GM18907 (cell line): Measurements from ENCODE around the gene RER1.
A peak's percentile ranks its signal among the peaks of the same experiment; 100 is the strongest.

ENCODE experiments used
- ATAC-seq: cut with Tn5 transposase; IDR thresholded peaks from one replicate; pipeline ENCODE4 v1.9.1; 2021; ENCODE audit warnings: mild to moderate bottlenecking, moderate library complexity; ENCODE audit not compliant: unreplicated experiment

RER1 gene

GRCh38 chr1:2375246-2375922 lies 16.3 kb upstream of the RER1 start:
- no peak for ATAC-seq

GRCh38 chr1:2375923-2376260 lies 15.7 kb upstream of the RER1 start:
- ATAC-seq = no peak

DNA sequence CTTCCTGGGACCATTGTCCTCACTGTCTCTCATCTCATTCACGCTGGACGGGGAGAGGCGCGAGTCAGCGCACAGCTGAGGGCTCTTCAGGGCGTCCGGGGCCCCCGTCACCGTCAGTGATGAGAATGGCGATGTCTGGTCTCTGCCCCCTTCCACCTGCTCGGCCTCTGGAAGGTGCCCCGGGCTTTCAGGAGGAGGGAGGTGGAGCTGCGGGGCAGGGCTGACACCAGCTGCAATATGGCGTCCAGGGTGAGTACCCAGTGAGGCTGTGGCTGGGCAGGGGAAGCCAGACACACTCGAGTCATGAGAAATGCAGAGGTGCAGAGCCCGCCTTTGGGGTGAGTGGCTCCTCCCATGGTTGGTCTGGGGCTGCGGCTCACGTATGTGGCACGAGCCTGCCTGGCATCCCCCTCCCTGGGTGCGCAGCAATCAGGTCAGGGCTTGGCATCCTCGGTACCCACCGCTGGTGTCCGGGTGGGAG lies 15.3 kb upstream of the RER1 start:
- ATAC-seq = no peak

DNA sequence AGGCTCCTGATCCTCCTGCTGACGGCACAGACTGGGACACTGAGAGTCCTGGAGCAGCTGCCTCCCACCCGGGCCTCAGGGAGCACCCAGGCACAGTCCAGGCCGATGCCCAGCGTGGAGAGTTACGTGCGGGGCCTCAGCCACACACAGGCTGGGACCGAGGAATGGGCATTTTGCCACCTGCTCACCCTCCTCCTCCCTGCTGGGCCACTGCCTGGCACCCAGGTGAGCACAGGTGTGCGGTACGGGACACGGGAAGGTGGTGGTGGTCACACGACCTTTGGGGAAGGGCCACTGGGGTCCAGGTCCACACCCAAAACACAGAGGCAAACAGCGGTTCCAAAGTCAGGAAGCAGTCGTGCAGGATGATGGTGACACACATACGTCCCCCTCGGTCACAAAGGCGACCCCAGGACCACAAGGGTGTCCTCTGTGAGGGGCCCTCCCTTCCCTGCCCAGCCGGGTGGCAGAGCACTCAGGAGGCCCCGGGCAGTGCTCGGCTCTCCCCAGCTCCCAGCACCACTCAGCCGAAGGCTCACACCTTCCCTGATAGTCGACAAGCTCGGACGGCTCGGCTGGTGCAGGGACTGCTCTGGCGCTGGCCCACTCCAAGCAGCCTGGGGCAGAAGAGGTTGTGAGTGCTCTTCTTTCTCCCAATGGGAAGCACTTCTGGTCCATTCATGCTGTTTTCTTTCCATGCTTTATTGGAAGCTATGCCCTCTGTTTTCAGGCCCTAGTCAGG lies 14.5 kb upstream of the RER1 start:
- ATAC-seq = no peak

- ATAC-seq = no peak
Observed at GRCh38 chr1:2377751-2378440, 13.7 kb upstream of the RER1 start.

- ATAC-seq = no peak
Observed at GRCh38 chr1:2378441-2378851, 13.2 kb upstream of the RER1 start.

GRCh38 chr1:2378956-2379732 lies 12.5 kb upstream of the RER1 start:
- ATAC-seq = no peak

- no peak for ATAC-seq
Observed at GRCh38 chr1:2379733-2380404, 11.8 kb upstream of the RER1 start.

GRCh38 chr1:2380816-2381591 lies 10.6 kb upstream of the RER1 start:
- ATAC-seq = no peak

DNA sequence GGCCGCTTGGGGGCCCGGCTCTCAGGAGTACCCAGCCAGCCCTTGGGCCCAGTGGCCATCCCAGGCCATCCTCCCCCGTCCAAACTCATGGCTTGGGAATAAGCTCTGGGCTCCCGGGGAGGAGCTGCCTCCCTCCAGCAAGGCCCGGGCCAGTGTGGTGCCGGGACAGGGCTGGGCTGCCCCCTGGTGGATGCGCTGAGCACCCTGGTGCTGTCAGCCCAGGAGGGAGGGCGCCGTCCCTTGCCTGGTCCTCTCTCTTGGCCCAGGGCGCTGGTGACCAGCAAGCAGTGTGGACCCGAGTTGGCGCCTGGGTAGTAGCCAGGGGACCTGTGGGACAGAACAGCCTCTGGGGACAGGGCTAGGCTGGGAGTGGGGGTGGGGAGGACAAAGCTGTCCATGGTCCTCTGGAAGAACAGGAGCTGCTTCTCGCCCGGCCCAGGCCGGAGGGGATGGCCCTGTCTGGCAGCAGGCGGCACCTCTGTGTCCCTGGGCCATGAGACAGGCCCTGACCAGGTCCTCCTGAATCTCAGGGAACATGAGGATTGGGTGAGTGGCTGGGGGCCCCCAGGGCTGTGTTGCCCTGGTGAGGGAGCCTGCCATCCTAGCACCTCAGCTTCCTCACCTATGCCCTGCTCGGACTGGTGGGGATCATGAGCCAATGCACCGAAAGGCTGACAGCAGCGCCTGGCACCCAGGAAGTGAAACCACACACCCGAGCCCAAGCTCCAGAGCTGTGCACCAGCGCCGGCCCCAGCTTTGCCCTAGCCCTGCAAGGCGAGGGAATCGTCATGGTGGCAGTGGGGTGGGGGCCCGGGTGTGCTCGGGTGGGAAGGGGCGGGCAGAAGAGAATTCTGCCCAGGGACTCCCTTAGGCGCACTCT lies 9.7 kb upstream of the RER1 start:
- ATAC-seq = peak; percentile 54

DNA sequence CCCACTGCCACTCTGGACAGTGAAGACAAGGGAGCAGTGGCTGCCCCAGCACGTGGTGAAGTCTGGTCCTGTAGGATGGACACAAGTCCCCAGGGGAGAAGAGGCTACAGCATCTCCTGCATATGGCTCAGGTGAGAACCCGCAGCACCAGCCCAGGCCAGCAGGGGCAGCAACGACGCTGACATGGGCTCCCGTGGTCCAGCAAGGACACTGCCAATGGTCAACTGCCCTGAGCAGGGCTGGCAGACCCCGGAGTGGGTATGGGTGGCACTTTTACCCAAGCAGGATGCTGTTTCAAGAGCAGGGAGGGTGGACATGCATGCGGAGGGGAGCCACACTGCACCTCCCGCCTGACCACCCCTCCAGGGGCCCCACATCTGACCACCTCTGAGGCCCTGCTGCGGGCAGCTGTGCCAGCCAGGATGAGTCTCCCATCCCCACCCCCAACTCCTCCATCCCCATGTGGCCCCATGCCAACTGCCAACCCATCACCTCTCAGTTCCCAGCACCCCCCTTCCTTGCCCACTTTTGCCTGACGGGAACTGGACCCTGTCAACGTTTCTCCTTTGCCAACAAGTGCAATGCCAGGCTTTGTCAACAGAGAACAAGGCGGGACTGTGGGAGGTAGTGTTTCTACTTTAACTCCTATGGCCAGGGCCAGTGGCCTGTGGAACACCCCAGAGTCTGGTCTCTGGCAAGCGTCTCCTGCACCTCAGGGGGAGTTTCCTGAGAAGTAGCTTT lies 8.8 kb upstream of the RER1 start:
- ATAC-seq = no peak

- no peak for ATAC-seq
Observed at GRCh38 chr1:2383576-2383975, 8.1 kb upstream of the RER1 start.

- no peak for ATAC-seq
Observed at GRCh38 chr1:2384130-2384860, 7.3 kb upstream of the RER1 start.

DNA sequence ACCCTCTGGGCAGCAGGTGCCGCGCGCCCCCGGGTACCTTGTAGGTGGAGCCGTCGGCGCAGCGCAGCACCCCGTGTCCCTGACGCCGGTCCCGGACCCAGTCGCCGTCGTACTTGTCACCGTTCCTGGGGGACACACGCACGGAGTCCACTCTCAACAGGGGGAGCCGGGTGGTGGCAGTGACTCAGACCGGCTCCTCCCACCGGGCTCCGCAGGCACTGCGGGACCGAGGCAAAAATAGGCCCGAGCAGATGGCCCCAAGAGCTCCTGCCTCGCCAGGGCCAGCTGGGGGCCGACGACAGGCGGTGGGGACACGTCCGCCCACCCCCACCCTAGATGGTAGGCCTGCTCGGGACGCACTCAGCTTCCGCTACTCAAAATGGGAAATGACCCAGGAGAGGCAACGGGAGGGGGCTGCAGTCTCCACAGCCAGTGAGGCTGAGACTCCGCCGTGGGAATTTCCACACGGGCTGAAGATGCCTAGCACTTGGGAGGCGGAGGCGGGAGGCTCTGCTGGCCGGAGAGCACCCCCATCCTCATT lies 6.6 kb upstream of the RER1 start:
- ATAC-seq = no peak

GRCh38 chr1:2385606-2386280 lies 5.9 kb upstream of the RER1 start:
- ATAC-seq = no peak
